Activated T-cell treated with anti-CD3 and anti-CD28 coated beads, Interleukin-2, amount 50 U/mL, for 4 hours (primary cell): ENCODE data around the gene FYN. TPM values are rescaled to one million over a fixed set of nuclear protein-coding genes. Genes with fewer than 3 reads are reported as not detected.

Experiments
- ATAC-seq, 2 donors: fragments of 200-7000 bp; cut with Tn5 transposase; one replicate each; pipeline ENCODE4 v1.10.0; 2021
- DNase-seq: peaks from one replicate; pipeline ENCODE4 v3.0.0-alpha.2; 2020
- H3K27me3 Mint-ChIP-seq: one replicate; pipeline ENCODE4 v1.8.0; 2021; ENCODE audit warnings: low read depth, mixed read lengths
- H3K36me3 Mint-ChIP-seq: one replicate; pipeline ENCODE4 v1.8.0; 2022; ENCODE audit warnings: mixed read lengths; ENCODE audit not compliant: insufficient read depth
- H3K4me1 Mint-ChIP-seq: one replicate; pipeline ENCODE4 v1.8.0; 2021; ENCODE audit warnings: low read depth, mixed read lengths
- H3K4me3 Mint-ChIP-seq: one replicate; pipeline ENCODE4 v1.8.0; 2021; ENCODE audit warnings: mild to moderate bottlenecking, moderate library complexity, mixed read lengths
- H3K9me3 Mint-ChIP-seq: one replicate; pipeline ENCODE4 v1.8.0; 2021; ENCODE audit warnings: mixed read lengths
- total RNA-seq, 3 donors: library from RNA; stranded (reverse); gene quantifications; one replicate each; pipeline ENCODE4 v1.2.1, GENCODE V29; 2021

The FYN gene
- total RNA-seq, 3 donors from 2014 or later = 481 to 505 (median 485) TPM

DNA sequence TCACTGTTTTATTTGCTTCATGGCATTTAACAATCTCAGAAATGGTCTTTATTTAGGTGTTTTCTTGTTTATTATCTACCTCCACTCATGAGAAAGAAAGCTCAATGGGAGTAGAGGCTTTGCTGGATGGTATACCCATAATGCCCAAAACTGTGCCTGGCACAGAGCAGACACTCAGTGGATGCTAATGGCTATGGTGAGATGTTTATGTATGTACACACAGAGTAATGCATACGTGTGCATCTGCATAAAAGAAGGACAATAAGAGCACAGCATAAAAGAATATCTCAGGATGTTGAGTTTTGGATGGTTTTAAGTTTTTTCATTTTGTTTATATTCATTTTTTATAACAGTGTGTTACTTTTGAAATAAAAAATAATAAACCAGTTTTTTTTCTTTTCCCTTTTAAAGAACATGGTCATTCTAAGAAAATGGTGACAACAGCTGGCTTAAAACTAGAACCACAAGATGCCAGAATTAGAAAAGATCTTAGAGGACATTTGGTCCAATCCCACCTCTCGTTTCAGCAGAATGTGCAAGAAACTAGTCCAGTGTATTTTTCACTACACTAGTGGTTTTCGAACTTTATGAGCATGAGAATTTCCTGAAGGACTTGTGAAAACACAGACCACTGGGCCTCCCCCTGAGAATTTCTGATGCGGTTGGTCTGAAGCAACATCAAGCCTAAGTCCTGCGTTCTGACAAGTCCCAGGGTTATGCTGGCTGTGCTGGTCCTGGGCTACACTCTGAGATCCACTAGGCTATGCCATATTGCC, 131.9 kb downstream of the FYN start:
- H3K4me1 Mint-ChIP-seq = peaks cover 97% of the 10 kb centered on the region
- no peak overlapping the region for H3K4me3 Mint-ChIP-seq
- no peak for ATAC-seq
- peaks cover 65% of the 10 kb centered on the region for H3K36me3 Mint-ChIP-seq
- H3K27me3 Mint-ChIP-seq = no peaks in the 10 kb centered on the region
- DNase-seq = no peak
- no peaks in the 10 kb centered on the region for H3K9me3 Mint-ChIP-seq

DNA sequence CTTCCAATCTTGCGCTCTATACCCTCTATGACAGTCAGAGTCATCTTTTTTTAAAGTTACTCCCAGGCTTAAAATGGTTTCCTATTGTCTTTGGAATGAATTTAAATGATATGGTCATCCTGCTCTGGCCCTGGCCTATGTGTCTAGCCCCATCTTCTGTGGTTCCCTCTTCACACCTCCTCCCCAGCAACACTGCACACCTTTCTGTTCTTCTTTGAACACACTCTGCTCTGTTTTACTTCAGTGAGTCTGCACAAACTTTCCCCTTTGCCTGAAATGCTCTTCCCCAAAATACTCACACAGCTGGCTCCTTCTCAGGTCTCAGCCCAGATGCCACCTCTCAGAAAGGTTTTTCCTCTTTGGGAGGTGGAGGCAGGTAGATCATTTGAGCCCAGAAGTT, 132.7 kb downstream of the FYN start:
- H3K9me3 Mint-ChIP-seq = no peaks in the 10 kb centered on the region
- H3K27me3 Mint-ChIP-seq = no peaks in the 10 kb centered on the region
- peaks cover 68% of the 10 kb centered on the region for H3K36me3 Mint-ChIP-seq
- H3K4me1 Mint-ChIP-seq = peaks cover 97% of the 10 kb centered on the region
- no peak for DNase-seq
- ATAC-seq = no peak
- no peak overlapping the region for H3K4me3 Mint-ChIP-seq

DNA sequence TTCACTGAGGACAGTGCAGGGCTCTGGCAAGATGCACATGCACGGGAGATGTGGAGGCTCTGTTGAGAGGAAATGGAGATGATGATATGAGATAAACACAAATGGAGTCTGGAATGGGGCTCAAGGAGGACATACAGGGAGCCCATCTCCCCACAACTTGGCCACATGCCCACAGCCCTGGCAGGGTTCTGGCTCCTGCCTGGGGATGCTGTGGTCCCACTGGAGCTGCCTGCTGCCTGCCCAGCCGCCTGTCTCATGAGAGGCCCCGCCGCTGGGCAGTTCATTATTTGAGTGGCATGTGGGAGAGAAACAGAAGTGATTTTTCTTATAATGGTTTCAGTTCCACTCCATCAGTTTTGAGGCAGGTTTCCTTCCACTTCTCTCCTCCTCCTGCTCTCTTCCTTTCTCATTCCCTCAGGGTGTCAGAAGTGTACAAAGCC, 134.0 kb downstream of the FYN start:
- DNase-seq = no peak
- peaks cover 98% of the 10 kb centered on the region for H3K4me1 Mint-ChIP-seq
- ATAC-seq = no peak
- peaks cover 74% of the 10 kb centered on the region for H3K36me3 Mint-ChIP-seq
- H3K4me3 Mint-ChIP-seq = peak overlapping the region; percentile 33
- no peaks in the 10 kb centered on the region for H3K9me3 Mint-ChIP-seq
- H3K27me3 Mint-ChIP-seq = no peaks in the 10 kb centered on the region

DNA sequence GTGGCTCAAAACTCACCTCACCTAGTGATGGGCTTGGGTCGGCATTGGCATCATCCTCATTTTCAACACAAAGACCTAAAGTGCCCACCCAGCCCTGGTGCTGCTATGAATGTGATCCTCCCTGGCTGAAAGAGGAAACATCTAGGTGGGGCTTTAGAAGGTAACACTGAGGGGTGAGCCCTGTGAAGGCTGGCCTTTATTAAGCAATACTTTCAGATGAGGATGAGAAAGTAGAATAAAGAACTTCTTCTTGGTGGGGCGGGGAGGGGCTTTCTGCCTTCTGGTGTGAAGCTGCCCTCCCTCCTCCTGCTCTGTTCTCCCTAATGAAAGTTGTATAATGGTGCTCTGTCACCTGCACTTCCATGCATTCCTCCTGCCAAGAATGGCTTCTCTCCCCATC, 134.6 kb downstream of the FYN start:
- DNase-seq (no peak), ATAC-seq (no peak)
- Mint-ChIP-seq H3K27me3 (no peaks in the 10 kb centered on the region), H3K4me1 (peaks cover 93% of the 10 kb centered on the region), H3K36me3 (peaks cover 73% of the 10 kb centered on the region), H3K9me3 (no peaks in the 10 kb centered on the region), H3K4me3 (peak overlapping the region; percentile 33)

DNA sequence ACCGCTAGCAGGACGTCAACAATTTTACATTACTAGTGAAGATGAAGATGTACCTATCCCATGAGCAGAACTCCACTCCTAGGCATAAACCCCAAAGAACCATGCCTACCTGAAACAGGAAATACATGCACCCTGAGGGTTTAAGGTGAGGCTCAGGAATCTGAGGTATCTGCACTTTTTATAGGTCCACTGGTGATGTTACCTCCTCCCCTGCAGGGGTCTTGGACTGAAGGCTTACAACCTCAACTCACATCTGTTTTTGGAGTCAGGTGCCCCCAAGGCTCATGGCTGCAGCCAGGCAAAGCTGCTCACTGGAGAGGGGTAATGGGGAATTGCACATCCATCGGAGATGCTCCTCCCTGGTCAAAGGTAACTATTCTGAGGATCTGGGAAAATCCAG, 135.1 kb downstream of the FYN start:
- Mint-ChIP-seq H3K36me3 (peaks cover 71% of the 10 kb centered on the region), H3K9me3 (peaks cover 2% of the 10 kb centered on the region), H3K4me3 (no peak overlapping the region), H3K4me1 (peaks cover 93% of the 10 kb centered on the region), H3K27me3 (no peaks in the 10 kb centered on the region)
- no peak for DNase-seq
- no peak for ATAC-seq

DNA sequence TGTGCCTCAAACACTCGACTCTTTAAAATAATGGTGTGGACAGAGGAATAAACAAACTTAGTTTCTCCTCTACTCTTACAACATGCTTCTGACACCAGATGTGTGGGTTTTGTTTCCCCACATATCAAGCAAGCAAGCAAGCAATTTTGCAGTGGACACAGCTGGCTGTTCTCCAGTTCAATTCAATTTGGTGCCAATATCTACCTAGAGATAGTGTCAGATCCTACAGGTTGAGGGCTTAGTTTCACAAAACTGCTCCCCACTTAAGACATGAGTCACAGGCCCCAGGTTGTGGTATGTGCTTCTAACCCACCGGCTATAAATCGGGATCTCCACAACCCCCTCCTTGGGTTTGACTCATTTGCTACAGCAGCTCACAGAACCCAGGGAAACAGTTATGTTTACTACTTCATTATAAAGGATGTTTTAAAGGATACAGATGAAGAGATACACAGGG, 136.2 kb downstream of the FYN start:
- Mint-ChIP-seq H3K4me1 (peaks cover 93% of the 10 kb centered on the region), H3K9me3 (peaks cover 8% of the 10 kb centered on the region), H3K36me3 (peaks cover 74% of the 10 kb centered on the region), H3K4me3 (no peak overlapping the region), H3K27me3 (no peaks in the 10 kb centered on the region)
- no peak for DNase-seq
- peak; percentile 81 to 85 for ATAC-seq

DNA sequence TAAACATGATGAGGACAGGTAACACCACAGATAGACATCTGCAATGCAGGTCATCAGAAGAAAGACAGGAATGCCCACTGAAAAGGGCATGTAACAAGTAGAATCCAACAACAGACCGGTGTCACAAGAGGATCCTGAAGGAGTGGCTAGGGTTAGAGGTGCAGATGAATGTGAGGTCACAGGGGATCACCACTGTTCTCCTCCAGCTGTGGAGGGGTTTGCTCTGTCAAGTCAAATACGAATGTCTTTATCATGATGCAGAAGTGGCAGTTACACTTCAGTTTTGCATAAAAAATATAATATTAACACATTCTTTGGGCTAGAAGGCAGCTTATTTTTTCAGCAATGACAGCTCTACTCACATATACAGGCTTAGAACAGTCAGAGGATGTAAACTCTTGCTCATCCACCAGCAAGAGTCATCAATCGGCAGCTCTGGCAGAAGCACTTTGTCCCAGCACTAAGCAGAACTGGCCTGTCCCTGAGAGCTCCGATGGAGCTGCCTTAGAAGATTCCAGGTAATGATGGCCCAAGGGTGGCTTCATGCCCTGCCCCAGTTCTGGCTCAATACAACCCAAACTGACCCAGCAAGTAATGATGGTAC, 137.1 kb downstream of the FYN start:
- H3K36me3 Mint-ChIP-seq = peaks cover 76% of the 10 kb centered on the region
- ATAC-seq (peak in 1 of 2 donors; percentile 49), DNase-seq (no peak)
- no peaks in the 10 kb centered on the region for H3K27me3 Mint-ChIP-seq
- peak overlapping the region; percentile 27 for H3K4me3 Mint-ChIP-seq
- H3K9me3 Mint-ChIP-seq = peaks cover 8% of the 10 kb centered on the region
- H3K4me1 Mint-ChIP-seq = peaks cover 94% of the 10 kb centered on the region

DNA sequence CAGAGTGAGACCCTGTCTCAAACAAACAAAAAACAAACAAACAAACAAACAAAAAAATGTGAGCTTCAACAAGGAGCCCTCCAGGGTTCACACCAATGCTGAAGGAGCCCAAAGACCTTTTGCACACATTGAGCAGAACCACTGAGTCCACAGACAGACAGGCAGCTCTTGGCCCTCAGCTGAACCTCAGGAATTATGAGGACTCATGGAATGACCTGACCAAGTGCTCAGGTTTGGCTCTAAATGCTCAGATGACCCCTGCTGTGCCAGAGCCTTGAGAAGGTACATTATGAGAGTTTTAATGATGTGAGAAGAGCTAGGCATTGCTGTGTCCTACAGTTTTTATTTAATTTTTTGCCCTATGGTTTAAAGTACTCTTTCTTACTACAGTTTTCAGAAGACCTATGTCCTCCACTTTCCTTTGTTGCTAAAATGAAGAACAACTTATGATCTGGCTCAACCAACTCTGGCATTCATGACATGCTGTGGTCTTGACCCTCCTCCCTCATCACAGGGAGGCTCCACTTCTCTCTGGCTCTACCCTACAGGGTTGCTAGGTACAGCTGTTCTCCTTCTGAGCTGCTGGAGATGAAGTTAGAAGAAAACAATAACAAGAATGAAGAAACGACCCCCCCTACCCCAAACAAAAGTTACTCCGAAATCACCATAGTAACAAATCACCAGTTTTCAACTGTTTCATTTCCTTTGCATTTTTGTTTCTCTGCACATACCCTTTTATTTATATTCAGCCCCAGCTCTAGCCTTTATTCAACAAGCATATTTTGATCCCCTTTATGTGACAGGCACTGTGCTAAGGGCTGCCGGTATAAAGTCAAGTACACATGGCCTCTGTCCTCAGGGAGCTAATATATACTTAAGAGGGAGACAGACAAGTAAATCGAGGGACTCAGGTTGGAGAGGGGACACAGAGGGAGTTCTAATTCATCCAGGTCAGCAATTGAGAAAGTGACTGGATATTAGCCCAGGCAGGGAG, 138.9 kb downstream of the FYN start:
- Mint-ChIP-seq H3K9me3 (peaks cover 8% of the 10 kb centered on the region), H3K4me3 (no peak overlapping the region)

DNA sequence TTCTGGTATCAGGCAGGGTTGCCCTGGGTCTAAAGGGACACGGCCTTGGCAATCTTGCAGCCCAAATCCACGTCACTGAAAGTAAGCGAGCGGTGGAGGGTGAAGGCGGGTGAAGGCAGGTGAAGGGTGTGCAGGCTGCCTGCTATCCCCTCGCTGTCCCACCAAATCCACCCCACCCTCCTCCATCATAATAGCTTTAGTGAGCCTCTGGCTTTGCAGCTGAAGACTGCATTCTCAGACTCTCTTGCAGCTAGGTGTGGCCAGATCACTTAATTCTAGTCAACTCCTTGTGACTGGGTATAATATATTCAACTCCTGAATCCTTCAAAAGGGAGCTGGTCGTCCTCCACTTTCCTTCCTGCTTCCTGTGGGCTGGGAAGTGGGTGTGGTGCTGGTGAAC, 140.9 kb downstream of the FYN start:
- Mint-ChIP-seq H3K9me3 (peaks cover 12% of the 10 kb centered on the region), H3K4me1 (peaks cover 90% of the 10 kb centered on the region), H3K27me3 (no peaks in the 10 kb centered on the region), H3K4me3 (no peak overlapping the region), H3K36me3 (peaks cover 74% of the 10 kb centered on the region)
- no peak for DNase-seq
- ATAC-seq = no peak

More for the DNA sequence above, 138.9 kb downstream of the FYN start:
- ATAC-seq (no peak), DNase-seq (no peak)
- Mint-ChIP-seq H3K27me3 (no peaks in the 10 kb centered on the region), H3K36me3 (peaks cover 75% of the 10 kb centered on the region), H3K4me1 (peaks cover 94% of the 10 kb centered on the region)

DNA sequence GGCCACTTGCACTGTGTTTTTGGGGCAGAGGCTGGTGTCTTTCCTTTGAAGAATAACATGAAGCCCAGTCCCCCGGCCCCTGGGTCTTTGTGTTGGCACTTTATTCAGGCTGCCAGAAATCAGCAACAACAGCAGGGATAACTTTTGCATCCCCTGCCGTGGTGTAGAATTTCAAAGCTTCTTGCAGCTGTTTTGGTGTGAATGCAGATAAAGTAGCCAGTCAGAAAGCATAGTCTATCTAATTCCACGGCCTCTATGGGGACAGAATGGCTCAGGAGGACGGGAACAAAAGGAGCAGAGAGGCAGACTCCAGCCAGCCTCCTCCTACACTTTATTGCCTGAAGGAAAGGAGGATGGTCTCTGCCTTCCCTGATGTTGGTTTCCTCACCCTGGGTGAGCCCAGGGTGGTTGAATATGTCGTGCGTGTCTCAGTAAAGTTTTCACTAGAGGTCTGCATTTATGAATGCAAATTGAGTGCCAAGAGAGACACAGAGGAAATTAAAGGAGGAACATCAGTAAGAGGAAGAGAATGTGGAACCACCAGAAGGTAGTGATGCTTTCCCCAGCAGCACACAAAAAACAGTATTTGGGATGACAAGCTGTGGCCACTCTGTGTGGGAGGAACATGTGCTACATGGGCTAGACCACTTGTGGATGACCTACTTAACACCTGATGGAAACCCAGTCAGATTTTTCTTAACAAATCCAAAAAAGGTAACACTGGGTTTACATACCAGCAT, 141.6 kb downstream of the FYN start:
- Mint-ChIP-seq H3K4me3 (no peak overlapping the region), H3K9me3 (peaks cover 12% of the 10 kb centered on the region), H3K27me3 (no peaks in the 10 kb centered on the region), H3K4me1 (peaks cover 90% of the 10 kb centered on the region), H3K36me3 (peaks cover 74% of the 10 kb centered on the region)
- DNase-seq (no peak), ATAC-seq (peak in 1 of 2 donors; percentile 15)

DNA sequence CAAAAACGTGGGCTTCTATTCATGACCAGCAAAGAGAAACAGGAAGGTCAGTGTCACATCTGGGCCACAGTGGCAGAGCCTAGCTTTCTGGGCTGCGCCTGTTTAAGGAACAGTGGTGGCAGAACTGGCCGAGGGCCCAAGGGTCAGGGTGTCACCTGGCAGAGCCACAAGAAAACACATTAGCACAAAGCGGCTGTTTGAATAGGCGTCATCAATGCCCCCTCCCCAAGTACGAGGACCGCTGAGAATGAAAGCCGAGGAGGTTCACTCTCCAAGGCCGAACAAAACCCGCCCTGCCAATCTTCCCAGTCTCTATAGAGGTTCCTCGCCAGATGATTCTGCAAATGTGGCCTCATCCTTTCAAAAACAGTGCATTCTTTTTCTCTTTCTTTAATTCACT, 142.4 kb downstream of the FYN start:
- ATAC-seq (no peak), DNase-seq (no peak)
- Mint-ChIP-seq H3K9me3 (peaks cover 12% of the 10 kb centered on the region), H3K27me3 (no peaks in the 10 kb centered on the region), H3K4me1 (peaks cover 90% of the 10 kb centered on the region), H3K36me3 (peaks cover 76% of the 10 kb centered on the region), H3K4me3 (no peak overlapping the region)

DNA sequence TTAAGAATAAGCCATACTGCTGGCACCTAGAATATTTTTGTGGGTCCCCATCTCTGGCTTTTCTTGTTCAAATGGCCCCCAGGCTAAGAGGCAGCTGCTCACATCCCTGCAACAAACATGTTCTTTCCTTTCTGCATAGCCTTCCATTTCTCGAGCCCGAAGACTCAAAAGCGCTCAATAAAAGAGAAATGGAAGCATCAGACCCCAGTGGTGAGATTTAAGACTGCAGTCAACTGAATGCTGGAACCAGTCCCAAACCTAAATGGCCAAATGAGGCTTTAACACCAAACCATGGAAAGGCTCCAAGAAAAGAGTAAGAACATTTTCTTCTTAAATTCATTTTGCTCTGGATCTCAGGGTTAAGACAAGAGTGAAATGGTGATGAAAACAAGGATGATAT, 145.4 kb downstream of the FYN start:
- no peaks in the 10 kb centered on the region for H3K27me3 Mint-ChIP-seq
- peaks cover 6% of the 10 kb centered on the region for H3K9me3 Mint-ChIP-seq
- H3K4me3 Mint-ChIP-seq = no peak overlapping the region
- DNase-seq (no peak), ATAC-seq (no peak)
- H3K36me3 Mint-ChIP-seq = peaks cover 62% of the 10 kb centered on the region
- peaks cover 93% of the 10 kb centered on the region for H3K4me1 Mint-ChIP-seq

DNA sequence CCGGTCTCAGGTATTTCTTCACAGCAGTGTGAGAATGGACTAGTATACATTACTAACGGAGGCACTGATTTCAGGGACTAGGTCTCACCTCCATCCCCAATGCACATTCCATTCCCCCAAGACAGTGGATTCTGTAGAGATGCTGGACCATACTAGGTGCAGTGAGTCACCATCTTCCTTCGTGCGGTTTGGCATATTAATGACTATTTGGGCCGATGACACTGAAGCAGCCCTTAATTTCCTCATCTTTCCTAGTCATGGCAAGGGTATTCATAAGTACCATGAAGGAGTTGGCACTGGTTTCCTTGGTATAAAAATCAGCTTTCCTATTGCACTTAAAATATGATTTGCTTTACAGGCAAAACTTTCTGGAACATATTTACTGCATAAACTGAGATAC, 146.2 kb downstream of the FYN start:
- ATAC-seq (no peak), DNase-seq (no peak)
- H3K27me3 Mint-ChIP-seq = no peaks in the 10 kb centered on the region
- no peak overlapping the region for H3K4me3 Mint-ChIP-seq
- H3K36me3 Mint-ChIP-seq = peaks cover 61% of the 10 kb centered on the region
- H3K9me3 Mint-ChIP-seq = peaks cover 3% of the 10 kb centered on the region
- peaks cover 93% of the 10 kb centered on the region for H3K4me1 Mint-ChIP-seq
